Smooth muscle cell (in vitro differentiated cells): Measurements from ENCODE around the gene S100A8. TPM values are rescaled to one million over a fixed set of nuclear protein-coding genes. Genes with fewer than 3 reads are reported as not detected.

Experiments used
- DNase-seq: peaks from one replicate; lab custom pipeline; 2025; ENCODE audit not compliant: unreplicated experiment; lab: John Stamatoyannopoulos, UW
- H2AFZ ChIP-seq: fragments of 200-600 bp; sonication (generic); 2 replicates; pipeline ENCODE4 v1.6.0; 2016; ENCODE audit warnings: antibody characterized with exemption, low read depth, mild to moderate bottlenecking
- H3F3A ChIP-seq: fragments of 200-600 bp; sonication (generic); 2 replicates; pipeline ENCODE4 v1.6.0; 2017; ENCODE audit warnings: antibody characterized with exemption, low read depth
- H3K27ac ChIP-seq: fragments of 200-600 bp; sonication (generic); 2 replicates; pipeline ENCODE4 v1.5.1; 2016; ENCODE audit warnings: low read depth, mild to moderate bottlenecking
- H3K27me3 ChIP-seq: fragments of 200-600 bp; sonication (generic); 2 replicates; pipeline ENCODE4 v1.6.1; 2016; ENCODE audit warnings: low read depth, mild to moderate bottlenecking
- H3K36me3 ChIP-seq: fragments of 200-600 bp; sonication (generic); 2 replicates; pipeline ENCODE4 v1.5.1; 2016; ENCODE audit warnings: low read depth
- H3K4me1 ChIP-seq: fragments of 200-600 bp; sonication (generic); 2 replicates; pipeline ENCODE4 v1.5.1; 2016; ENCODE audit warnings: low read depth
- H3K4me2 ChIP-seq: fragments of 200-600 bp; sonication (generic); 2 replicates; pipeline ENCODE4 v1.6.0; 2016; ENCODE audit warnings: mild to moderate bottlenecking
- H3K4me3 ChIP-seq: fragments of 200-600 bp; sonication (generic); 2 replicates; pipeline ENCODE4 v1.5.1; 2016; ENCODE audit warnings: mild to moderate bottlenecking
- H3K79me2 ChIP-seq: fragments of 200-600 bp; sonication (generic); 2 replicates; pipeline ENCODE4 v1.6.0; 2016; ENCODE audit warnings: low read depth, mild to moderate bottlenecking
- H3K9ac ChIP-seq: fragments of 200-600 bp; sonication (generic); 2 replicates; pipeline ENCODE4 v1.6.0; 2016; ENCODE audit warnings: low read depth
- H3K9me3 ChIP-seq: fragments of 200-600 bp; sonication (generic); replicated peaks from 2 replicates; pipeline ENCODE4 v1.5.1; 2016; ENCODE audit warnings: low read depth
- H4K20me1 ChIP-seq: fragments of 200-600 bp; sonication (generic); 2 replicates; pipeline ENCODE4 v1.6.0; 2016; ENCODE audit warnings: low read depth
- WGBS: methylation state at CpG from one replicate; pipeline ENCODE4 v1.1.7; 2016; ENCODE audit warnings: low lambda C conversion rate; 5-methylcytosine and 5-hydroxymethylcytosine counted together
- polyA plus RNA-seq: library from polyadenylated mRNA; unstranded; fragments of >200 nt; fragmentation: Nextera tagmentation; extraction: Ambion mirVana; gene quantifications from 2 replicates; pipeline ENCODE4 v1.2.1, GENCODE V29; 2016
- total RNA-seq: library from RNA; depleted of rRNA; stranded (reverse); fragments of >200 nt; gene quantifications from 2 replicates; pipeline ENCODE4 v1.2.3, GENCODE V29; 2014
- TF ChIP-seq, protein P1 (sequence below): fragments of 200-600 bp; sonication (generic); IDR thresholded peaks from 2 replicates; pipeline ENCODE4 v1.5.1; 2017; ENCODE audit warnings: borderline replicate concordance, mild to moderate bottlenecking, antibody characterized with exemption; ENCODE audit not compliant: insufficient read depth, poor library complexity, severe bottlenecking

Gene S100A8
- total and polyA plus RNA-seq, 2 experiments from 2014 or later, result 0.79 TPM; not detected in 1

DNA sequence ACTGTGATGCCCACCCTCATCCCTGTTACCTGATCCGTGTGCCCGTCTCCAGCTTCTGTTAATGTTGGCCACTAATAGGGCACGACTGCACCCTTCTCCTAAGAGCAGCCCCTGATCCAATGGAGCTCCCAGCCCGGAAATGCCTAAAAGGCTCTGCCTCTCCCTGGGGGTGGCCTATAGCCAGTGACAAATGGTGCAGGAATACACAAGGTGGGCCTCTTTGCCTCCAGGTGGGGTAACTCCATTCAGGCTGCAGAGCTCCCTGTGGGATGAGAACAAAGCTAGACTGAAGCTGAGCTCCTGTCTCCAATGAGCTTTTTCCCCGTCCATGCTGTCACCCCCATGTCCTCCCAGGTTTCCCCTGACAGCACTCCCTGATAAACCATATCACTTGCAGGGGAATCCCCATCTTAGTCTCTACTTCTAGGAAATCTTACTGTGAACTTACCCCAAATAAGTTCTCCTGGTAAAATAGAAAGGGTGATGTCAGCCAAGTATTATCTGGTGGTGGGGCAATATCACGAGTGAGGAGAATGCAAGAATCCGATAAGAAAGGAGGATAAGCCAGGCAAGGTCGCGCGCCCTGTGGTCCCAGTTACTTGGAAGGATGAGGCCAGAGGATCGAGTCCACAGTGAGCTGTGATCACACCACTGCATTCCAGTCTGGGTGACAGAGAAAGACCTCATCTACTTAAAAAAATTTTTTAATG, 44.0 kb upstream of the S100A8 start:
- 83% methylated on average over 11 of the region's 11 CpGs for WGBS

DNA sequence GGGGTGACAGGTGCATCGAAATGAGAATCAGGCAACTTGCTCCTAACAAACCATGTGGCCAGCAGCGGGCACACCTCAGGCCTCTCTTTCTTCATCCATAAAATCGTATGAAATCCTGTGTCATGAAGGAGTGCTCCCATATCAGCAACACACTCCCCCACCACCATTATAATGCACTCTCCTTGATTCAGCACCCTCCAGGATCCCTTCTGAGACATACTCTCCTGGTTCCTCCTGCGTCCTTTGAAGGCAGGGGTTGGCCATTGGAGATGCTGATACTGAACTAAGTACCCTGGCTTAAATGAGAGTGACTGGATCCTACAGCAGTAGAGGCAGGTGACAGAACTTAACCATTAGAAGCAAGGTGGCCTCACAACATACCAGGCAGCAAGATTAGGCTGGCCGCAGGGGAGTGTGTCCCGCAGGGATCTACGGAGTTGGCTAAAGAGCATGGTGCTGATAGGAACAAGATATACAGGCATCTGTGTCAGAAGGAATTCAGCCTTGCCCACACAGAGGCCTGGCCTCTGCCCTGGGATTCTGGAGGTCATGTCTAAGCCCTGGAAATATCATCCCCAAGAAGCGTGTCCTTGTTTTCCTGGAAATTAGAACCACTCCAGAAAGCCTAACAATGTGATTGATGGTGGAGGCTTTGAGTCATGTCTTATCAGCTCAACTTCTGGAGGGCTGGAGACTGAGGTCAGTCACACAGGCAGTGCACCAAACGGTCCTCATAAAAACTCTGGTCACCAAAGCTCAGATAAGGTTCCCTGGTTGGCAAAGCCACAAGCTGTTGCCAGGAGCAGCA, 42.2 kb upstream of the S100A8 start:
- H4K20me1 ChIP-seq, result no peaks in the 10 kb centered on the region
- no peaks in the 10 kb centered on the region for H3K27me3 ChIP-seq

More for the DNA sequence above, 44.0 kb upstream of the S100A8 start:
- Histone ChIP-seq H3K4me3 (no peak overlapping the region), H3K27me3 (no peaks in the 10 kb centered on the region), H3F3A (no peaks in the 10 kb centered on the region), H3K4me2 (no peak overlapping the region), H3K4me1 (no peaks in the 10 kb centered on the region), H3K9ac (no peak overlapping the region), H3K27ac (no peak overlapping the region), H3K79me2 (no peaks in the 10 kb centered on the region), H3K9me3 (no peaks in the 10 kb centered on the region), H4K20me1 (no peaks in the 10 kb centered on the region), H3K36me3 (no peaks in the 10 kb centered on the region), H2AFZ (no peak overlapping the region)
- TF ChIP-seq, protein P1, sequence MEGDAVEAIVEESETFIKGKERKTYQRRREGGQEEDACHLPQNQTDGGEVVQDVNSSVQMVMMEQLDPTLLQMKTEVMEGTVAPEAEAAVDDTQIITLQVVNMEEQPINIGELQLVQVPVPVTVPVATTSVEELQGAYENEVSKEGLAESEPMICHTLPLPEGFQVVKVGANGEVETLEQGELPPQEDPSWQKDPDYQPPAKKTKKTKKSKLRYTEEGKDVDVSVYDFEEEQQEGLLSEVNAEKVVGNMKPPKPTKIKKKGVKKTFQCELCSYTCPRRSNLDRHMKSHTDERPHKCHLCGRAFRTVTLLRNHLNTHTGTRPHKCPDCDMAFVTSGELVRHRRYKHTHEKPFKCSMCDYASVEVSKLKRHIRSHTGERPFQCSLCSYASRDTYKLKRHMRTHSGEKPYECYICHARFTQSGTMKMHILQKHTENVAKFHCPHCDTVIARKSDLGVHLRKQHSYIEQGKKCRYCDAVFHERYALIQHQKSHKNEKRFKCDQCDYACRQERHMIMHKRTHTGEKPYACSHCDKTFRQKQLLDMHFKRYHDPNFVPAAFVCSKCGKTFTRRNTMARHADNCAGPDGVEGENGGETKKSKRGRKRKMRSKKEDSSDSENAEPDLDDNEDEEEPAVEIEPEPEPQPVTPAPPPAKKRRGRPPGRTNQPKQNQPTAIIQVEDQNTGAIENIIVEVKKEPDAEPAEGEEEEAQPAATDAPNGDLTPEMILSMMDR, result no peak
- no peak for DNase-seq

DNA sequence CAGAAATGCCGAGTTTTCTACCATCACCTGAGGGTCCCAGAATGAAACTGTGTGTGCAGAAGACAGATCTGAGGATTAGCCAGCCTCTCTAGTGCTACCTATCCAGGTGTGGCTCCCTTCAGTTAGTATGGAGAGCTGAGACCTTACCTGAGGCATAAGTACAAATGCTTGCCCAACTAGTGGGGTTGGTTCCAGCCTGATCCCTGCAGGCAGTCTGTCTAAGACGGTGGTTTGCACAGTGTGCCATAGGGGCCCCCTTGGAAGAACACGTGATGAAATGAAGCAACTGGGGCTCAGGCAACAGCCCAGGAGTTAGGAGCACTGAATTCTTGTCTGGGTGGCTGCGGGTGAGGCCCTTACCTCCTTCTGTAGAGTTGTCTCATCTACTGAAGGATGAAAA, 41.1 kb upstream of the S100A8 start:
- Histone ChIP-seq H3K4me1 (no peaks in the 10 kb centered on the region), H3K4me3 (no peak overlapping the region), H2AFZ (no peak overlapping the region), H4K20me1 (no peaks in the 10 kb centered on the region), H3K9me3 (no peaks in the 10 kb centered on the region), H3K36me3 (no peaks in the 10 kb centered on the region), H3K4me2 (no peak overlapping the region), H3K79me2 (no peaks in the 10 kb centered on the region), H3K9ac (no peak overlapping the region), H3K27me3 (no peaks in the 10 kb centered on the region), H3F3A (no peaks in the 10 kb centered on the region), H3K27ac (no peak overlapping the region)
- TF ChIP-seq, protein P1, result no peak
- WGBS, result 56% methylated on average over 4 of the region's 4 CpGs
- DNase-seq, result no peak

More for the DNA sequence above, 42.2 kb upstream of the S100A8 start:
- H3K4me3 ChIP-seq, result no peak overlapping the region
- TF ChIP-seq, protein P1, result no peak
- H3K9ac ChIP-seq, result no peak overlapping the region
- no peaks in the 10 kb centered on the region for H3K79me2 ChIP-seq
- H3K4me2 ChIP-seq, result no peak overlapping the region
- 71% methylated on average over 9 of the region's 9 CpGs for WGBS
- H3K4me1 ChIP-seq, result no peaks in the 10 kb centered on the region
- no peak overlapping the region for H3K27ac ChIP-seq
- H3K9me3 ChIP-seq, result no peaks in the 10 kb centered on the region
- no peak for DNase-seq
- H3K36me3 ChIP-seq, result no peaks in the 10 kb centered on the region
- no peaks in the 10 kb centered on the region for H3F3A ChIP-seq
- no peak overlapping the region for H2AFZ ChIP-seq
